ENCODE data around the gene WWP2.

DNA sequence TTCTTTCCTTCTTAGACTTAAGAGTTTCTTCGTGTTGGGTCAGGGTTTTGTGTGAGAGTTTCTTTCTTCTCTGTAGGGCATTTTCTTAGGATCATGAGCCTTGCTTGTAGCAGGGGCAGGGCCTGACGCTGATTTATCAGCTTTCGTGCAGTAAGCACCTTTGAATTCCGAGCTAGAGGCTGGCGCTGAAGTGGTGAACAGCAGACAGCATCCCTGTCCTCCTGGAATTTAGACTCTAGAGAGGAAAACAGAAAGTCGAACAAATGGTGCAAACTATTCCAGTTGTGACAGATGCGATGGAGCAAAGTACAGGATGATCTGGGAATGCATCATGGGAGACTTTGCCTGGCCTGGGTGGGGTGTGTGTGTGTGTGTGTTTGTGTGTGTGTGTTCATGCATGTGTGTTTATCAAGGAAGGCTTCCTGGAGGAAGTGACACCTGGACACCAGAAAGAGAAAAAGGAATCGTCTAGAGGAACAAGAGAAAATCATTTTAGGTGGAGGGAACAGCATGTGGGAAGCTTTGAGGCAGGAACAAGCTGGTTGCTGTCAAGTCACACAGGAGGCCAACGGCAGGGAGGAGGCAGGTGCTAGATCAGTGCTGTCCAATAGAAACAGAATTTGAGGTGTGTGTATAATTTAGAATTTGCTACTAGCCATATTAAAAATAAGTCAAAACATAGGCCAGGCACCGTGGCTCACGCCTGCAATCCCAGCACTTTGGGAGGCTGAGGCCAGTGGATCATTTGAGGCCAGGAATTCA is 60.2 kb downstream of the WWP2 start:
- TF ChIP-seq POLR2AphosphoS5 (IDR thresholded peaks at IDR 0.05) (no peak), EP300 (IDR thresholded peaks at IDR 0.05) (no peak)
